ENCODE data around the gene LGMN.

GRCh38 chr14:92751819-92752218, 3.4 kb upstream of the LGMN start:
- TF ChIP-seq REST (IDR thresholded peaks at IDR 0.05): no peak
- TF ChIP-seq YY1 (IDR thresholded peaks at IDR 0.05): no peak
- no peak for TF ChIP-seq CTCF (IDR thresholded peaks at IDR 0.05; ENCODE audit: low read depth, low read length, missing input control)
- TF ChIP-seq JUND (IDR thresholded peaks at IDR 0.05): no peak
